Keratinocyte (primary cell): ENCODE measurements around the gene NT5M. TPM values are rescaled to one million over a fixed set of nuclear protein-coding genes. Genes with fewer than 3 reads are reported as not detected.

Experiments used
- DNase-seq: peaks from one replicate; pipeline ENCODE4 v3.0.0-alpha.2; 2011; ENCODE audit warnings: low read depth, missing footprints, low spot score
- FAIRE-seq: peaks from 2 replicates; lab custom pipeline; 2011; peaks lifted over from hg19 to GRCh38; lab: Jason Lieb, UNC
- H2AFZ ChIP-seq: 2 replicates; pipeline ENCODE4 v1.6.0; 2012; ENCODE audit warnings: low read length, control low read depth, inconsistent platforms; ENCODE audit not compliant: control insufficient read depth
- H3K27ac ChIP-seq: 2 replicates; pipeline ENCODE4 v1.5.1; 2011; ENCODE audit warnings: low read length; ENCODE audit not compliant: control insufficient read depth, insufficient read depth
- H3K27me3 ChIP-seq: 3 replicates; pipeline ENCODE4 v1.6.0; 2011; ENCODE audit warnings: low read length; ENCODE audit not compliant: control insufficient read depth, insufficient read depth; ENCODE audit errors: extremely low read depth
- H3K36me3 ChIP-seq, 2 experiments: 2 replicates in 1 of 2; 3 replicates in 1 of 2; pipeline ENCODE4 v1.5.1; 2011; ENCODE audit warnings: low read length in 2 of 2, mild to moderate bottlenecking in 1 of 2; ENCODE audit not compliant: control insufficient read depth in 2 of 2, insufficient read depth in 2 of 2; ENCODE audit errors: extremely low read depth in 1 of 2
- H3K4me1 ChIP-seq: 3 replicates; pipeline ENCODE4 v1.5.1; 2011; ENCODE audit warnings: low read length; ENCODE audit not compliant: control insufficient read depth, insufficient read depth; ENCODE audit errors: extremely low read depth
- H3K4me2 ChIP-seq: 3 replicates; pipeline ENCODE4 v1.6.0; 2011; ENCODE audit warnings: low read depth, low read length; ENCODE audit not compliant: control insufficient read depth, insufficient read depth; ENCODE audit errors: extremely low read depth
- H3K4me3 ChIP-seq, 3 experiments: fragments of 200-600 bp in 1 of 3; sonication (generic) in 1 of 3; 2 replicates in 2 of 3; 3 replicates in 1 of 3; pipeline ENCODE4 v1.5.1; 2011 to 2016; ENCODE audit warnings: low read length in 3 of 3, mild to moderate bottlenecking in 3 of 3, control low read depth in 2 of 3, inconsistent platforms in 1 of 3, low read depth in 1 of 3, mixed read lengths in 1 of 3, mixed run types in 1 of 3, moderate library complexity in 1 of 3; ENCODE audit not compliant: control insufficient read depth in 2 of 3, insufficient read depth in 2 of 3; ENCODE audit errors: extremely low read depth in 1 of 3
- H3K79me2 ChIP-seq: 2 replicates; pipeline ENCODE4 v1.6.0; 2012; ENCODE audit warnings: low read length; ENCODE audit not compliant: control insufficient read depth, insufficient read depth
- H3K9ac ChIP-seq: 3 replicates; pipeline ENCODE4 v1.6.0; 2011; ENCODE audit warnings: low read length; ENCODE audit not compliant: control insufficient read depth, insufficient read depth; ENCODE audit errors: extremely low read depth
- H3K9me1 ChIP-seq: 3 replicates; pipeline ENCODE4 v1.6.0; 2011; ENCODE audit warnings: low read length; ENCODE audit not compliant: control insufficient read depth, insufficient read depth; ENCODE audit errors: extremely low read depth
- H3K9me3 ChIP-seq: 2 replicates; pipeline ENCODE4 v1.5.1; 2012; ENCODE audit warnings: low read depth, low read length; ENCODE audit not compliant: control insufficient read depth
- H4K20me1 ChIP-seq: 3 replicates; pipeline ENCODE4 v1.6.0; 2011; ENCODE audit warnings: low read length; ENCODE audit not compliant: control insufficient read depth, insufficient read depth; ENCODE audit errors: extremely low read depth
- CTCF ChIP-seq, 3 experiments: IDR thresholded peaks in 1 of 3; conservative IDR thresholded peaks in 1 of 3; optimal IDR thresholded peaks in 1 of 3; 2 replicates in 2 of 3; 3 replicates in 1 of 3; pipeline versions ENCODE3 to v1.5.1; 2011; ENCODE audit warnings: low read length in 3 of 3, mild to moderate bottlenecking in 3 of 3, moderate library complexity in 2 of 3, control low read depth in 1 of 3, inconsistent platforms in 1 of 3; ENCODE audit not compliant: insufficient read depth in 2 of 3; ENCODE audit errors: extremely low read depth in 1 of 3
- EZH2 ChIP-seq: IDR thresholded peaks from one replicate; pipeline ENCODE4 v1.6.1; 2012; ENCODE audit warnings: inconsistent platforms, mild to moderate bottlenecking, low read length, moderate library complexity
- dilution Hi-C: fragments of 300-500 bp; cut with MboI; formaldehyde crosslinking; loops from one replicate; pipeline ENCODE4 v1.7.0; 2020; ENCODE audit warnings: low sequenced_read_pairs; ENCODE audit not compliant: extremely low pct_ligation_motif_present
- polyA plus RNA-seq, 5 experiments: library from polyadenylated mRNA; depleted of rRNA in 3 of 5; stranded (reverse) in 3 of 5; stranded (forward) in 1 of 5; unstranded in 1 of 5; fragments of >200 nt; gene quantifications; 1 replicate in 1 of 5; 2 replicates in 3 of 5; 3 replicates in 1 of 5; pipeline versions ENCODE4 v1.2.1 to v1.2.3, GENCODE V29; 2011 to 2012; ENCODE audit warnings: missing spikeins in 2 of 5, low read depth in 1 of 5, low replicate concordance in 1 of 5

The NT5M gene
- polyA plus RNA-seq, 1 donor (not counting 4 experiments of a cell fraction or from before 2014, with no cell fraction given), result 0.16 TPM

DNA sequence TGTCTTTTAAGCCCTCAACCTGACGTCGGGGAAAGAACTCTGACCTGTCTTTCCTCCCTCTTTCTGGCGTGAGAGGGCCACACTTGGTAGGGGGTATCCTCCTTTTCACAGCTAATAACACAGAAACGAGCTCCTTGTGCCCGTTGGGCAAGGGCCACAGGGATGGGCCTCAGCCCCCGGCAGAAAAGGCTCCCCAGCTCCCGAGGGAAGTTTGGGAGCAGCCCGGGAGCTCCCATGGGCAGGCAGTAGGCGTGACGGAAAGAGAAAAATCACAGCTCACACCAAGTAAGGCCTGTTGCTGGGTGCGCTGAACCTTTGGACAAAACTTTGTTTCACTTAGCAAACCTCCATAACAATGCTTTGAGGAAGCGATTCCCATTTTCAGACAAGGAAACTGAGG is 90.8 kb downstream of the NT5M start:
- no peak overlapping the region for H3K9ac ChIP-seq
- dilution Hi-C loops, result no loop called here
- H3K27ac ChIP-seq, result no peak overlapping the region
- H3K36me3 ChIP-seq, result no peaks in the 10 kb centered on the region
- no peak overlapping the region for H3K4me2 ChIP-seq
- H2AFZ ChIP-seq, result no peak overlapping the region
- H3K79me2 ChIP-seq, result no peaks in the 10 kb centered on the region
- H3K4me3 ChIP-seq, result no peak overlapping the region
- no peaks in the 10 kb centered on the region for H3K4me1 ChIP-seq
- no peaks in the 10 kb centered on the region for H4K20me1 ChIP-seq
- no peaks in the 10 kb centered on the region for H3K9me3 ChIP-seq
- H3K27me3 ChIP-seq, result peaks cover 11% of the 10 kb centered on the region
- FAIRE-seq, result no peak
- TF ChIP-seq EZH2, result no peak
- TF ChIP-seq CTCF (optimal IDR thresholded peaks at IDR 0.05 in 1 of 3, IDR thresholded peaks at IDR 0.05 in 1 of 3, conservative IDR thresholded peaks at IDR 0.05 in 1 of 3; ENCODE audit: extremely low read depth in 1 of 3, insufficient read depth in 2 of 3, low read length in 3 of 3), result no peak
- DNase-seq, result no peak
- H3K9me1 ChIP-seq, result no peaks in the 10 kb centered on the region

- Histone ChIP-seq H3K9me3 (no peaks in the 10 kb centered on the region), H3K4me3 (no peak overlapping the region), H3K79me2 (no peaks in the 10 kb centered on the region), H4K20me1 (no peaks in the 10 kb centered on the region), H3K4me1 (no peaks in the 10 kb centered on the region), H3K36me3 (no peaks in the 10 kb centered on the region), H3K9me1 (no peaks in the 10 kb centered on the region), H2AFZ (no peak overlapping the region), H3K27me3 (peaks cover 11% of the 10 kb centered on the region), H3K4me2 (no peak overlapping the region), H3K9ac (no peak overlapping the region), H3K27ac (no peak overlapping the region)
- dilution Hi-C loops, result no loop called here
- no peak for TF ChIP-seq EZH2
- TF ChIP-seq CTCF (optimal IDR thresholded peaks at IDR 0.05 in 1 of 3, IDR thresholded peaks at IDR 0.05 in 1 of 3, conservative IDR thresholded peaks at IDR 0.05 in 1 of 3; ENCODE audit: extremely low read depth in 1 of 3, insufficient read depth in 2 of 3, low read length in 3 of 3), result no peak
- FAIRE-seq (no peak), DNase-seq (no peak)
Measured at GRCh38 chr17:17394494-17394893, 91.3 kb downstream of the NT5M start.
